Gastrocnemius medialis (tissue), 4 donors: ENCODE measurements around the gene BAHCC1. TPM values are rescaled to one million over a fixed set of nuclear protein-coding genes. Genes with fewer than 3 reads are reported as not detected.
A peak's percentile ranks its signal among the peaks of the same experiment; 100 is the strongest.

Source experiments
- ATAC-seq, 2 donors: fragments of 150-250 bp; one replicate each; pipeline ENCODE4 v1.9.1; 2016
- DNase-seq, 2 donors: peaks; one replicate each; pipeline ENCODE4 v3.0.0-alpha.2; 2019
- H3K27ac ChIP-seq, 4 donors: fragments of 200-600 bp; sonication (generic); 1 replicate in 1 of 4; 2 replicates in 3 of 4; pipeline ENCODE4 v1.5.1; 2016 to 2018; ENCODE audit warnings: mild to moderate bottlenecking in 2 of 4, moderate library complexity in 1 of 4
- H3K27me3 ChIP-seq, 3 donors: fragments of 200-600 bp; sonication (generic) in 2 of 3; 1 replicate in 1 of 3; 2 replicates in 2 of 3; pipeline versions ENCODE4 v1.5.1 to v1.6.0; 2016 to 2019; ENCODE audit warnings: mild to moderate bottlenecking in 1 of 3, moderate library complexity in 1 of 3
- H3K36me3 ChIP-seq, 2 donors: fragments of 200-600 bp; sonication (generic) in 1 of 2; one replicate each; pipeline ENCODE4 v1.5.1; 2017 to 2018
- H3K4me1 ChIP-seq, 2 donors: fragments of 200-600 bp; sonication (generic) in 1 of 2; one replicate each; pipeline ENCODE4 v1.5.1; 2016 to 2017; ENCODE audit warnings: mild to moderate bottlenecking in 2 of 2
- H3K4me3 ChIP-seq, 4 donors: fragments of 200-600 bp; sonication (generic) in 3 of 4; 1 replicate in 1 of 4; 2 replicates in 3 of 4; pipeline ENCODE4 v1.5.1; 2016 to 2019; ENCODE audit warnings: mild to moderate bottlenecking in 2 of 4
- H3K9me3 ChIP-seq, 3 donors: fragments of 200-600 bp; sonication (generic) in 2 of 3; 1 replicate in 1 of 3; 2 replicates in 2 of 3; pipeline ENCODE4 v1.5.1; 2016 to 2019
- POLR2A ChIP-seq, 2 donors: fragments of 450-650 bp; IDR thresholded peaks; one replicate each; pipeline ENCODE4 v1.6.1; 2017; ENCODE audit warnings: antibody characterized with exemption in 2 of 2, mild to moderate bottlenecking in 2 of 2, moderate library complexity in 2 of 2
- in situ Hi-C, 4 donors: fragments of 200-750 bp; cut with MboI; loops; one replicate each; pipeline versions ENCODE4 v1.15.0 to v1.8.0; 2017; ENCODE audit warnings: low sequenced_read_pairs in 4 of 4
- intact Hi-C: fragments of 100-400 bp; cut with DNase I; formaldehyde crosslinking; loops from one replicate; pipeline ENCODE4 v1.15.1; 2023; ENCODE audit warnings: low total_unique reads
- total RNA-seq, 4 donors: library from RNA; depleted of rRNA; stranded (reverse); fragments of >200 nt; gene quantifications; one replicate each; pipeline versions ENCODE4 v1.1.0 to v1.2.3, GENCODE V29; 2016
- TF ChIP-seq, protein P1 (sequence below), 5 experiments: fragments of 450-650 bp in 3 of 5; fragments of 200-600 bp in 2 of 5; sonication (generic) in 2 of 5; IDR thresholded peaks in 4 of 5; conservative IDR thresholded peaks in 1 of 5; 1 replicate in 4 of 5; 2 replicates in 1 of 5; pipeline ENCODE4 v1.5.1; 2016 to 2019; ENCODE audit warnings: antibody characterized with exemption in 5 of 5, mild to moderate bottlenecking in 3 of 5, moderate library complexity in 3 of 5

The BAHCC1 gene
- total RNA-seq, 4 donors from 2014 or later = 2.5 to 8.4 (median 5.8) TPM

DNA sequence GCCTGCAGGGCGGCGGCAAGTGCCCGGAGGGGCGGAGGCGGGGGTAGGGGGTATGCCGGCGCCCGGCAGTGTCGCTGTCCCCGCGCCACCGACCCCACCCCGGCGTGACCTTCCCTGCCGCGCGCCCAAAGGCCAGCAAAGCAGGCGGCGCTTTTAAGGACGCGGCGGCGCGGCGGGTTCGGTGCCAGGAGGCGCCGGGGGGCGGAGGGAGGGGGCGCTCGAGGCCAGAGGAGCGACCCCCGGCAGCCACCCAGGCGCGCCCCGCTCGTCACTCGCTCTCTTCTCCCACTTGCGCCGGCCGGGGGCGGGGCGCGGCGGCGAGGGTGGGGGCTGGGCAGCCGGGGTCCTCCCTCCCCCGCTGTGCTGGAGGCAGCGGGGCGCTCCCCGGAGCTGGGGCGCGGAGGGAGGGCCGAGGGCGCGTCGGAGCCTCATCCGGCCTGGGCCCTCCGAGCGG lies 8.6 kb upstream of the BAHCC1 start:
- intact Hi-C loops (loop anchor here (2.0 kb wide), 2 partner anchors 40 to 92 kb away; partner anchors contain the start of gene SLC38A10), in situ Hi-C loops (no loop called here)
- TF ChIP-seq, protein P1, sequence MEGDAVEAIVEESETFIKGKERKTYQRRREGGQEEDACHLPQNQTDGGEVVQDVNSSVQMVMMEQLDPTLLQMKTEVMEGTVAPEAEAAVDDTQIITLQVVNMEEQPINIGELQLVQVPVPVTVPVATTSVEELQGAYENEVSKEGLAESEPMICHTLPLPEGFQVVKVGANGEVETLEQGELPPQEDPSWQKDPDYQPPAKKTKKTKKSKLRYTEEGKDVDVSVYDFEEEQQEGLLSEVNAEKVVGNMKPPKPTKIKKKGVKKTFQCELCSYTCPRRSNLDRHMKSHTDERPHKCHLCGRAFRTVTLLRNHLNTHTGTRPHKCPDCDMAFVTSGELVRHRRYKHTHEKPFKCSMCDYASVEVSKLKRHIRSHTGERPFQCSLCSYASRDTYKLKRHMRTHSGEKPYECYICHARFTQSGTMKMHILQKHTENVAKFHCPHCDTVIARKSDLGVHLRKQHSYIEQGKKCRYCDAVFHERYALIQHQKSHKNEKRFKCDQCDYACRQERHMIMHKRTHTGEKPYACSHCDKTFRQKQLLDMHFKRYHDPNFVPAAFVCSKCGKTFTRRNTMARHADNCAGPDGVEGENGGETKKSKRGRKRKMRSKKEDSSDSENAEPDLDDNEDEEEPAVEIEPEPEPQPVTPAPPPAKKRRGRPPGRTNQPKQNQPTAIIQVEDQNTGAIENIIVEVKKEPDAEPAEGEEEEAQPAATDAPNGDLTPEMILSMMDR (IDR thresholded peaks at IDR 0.05 in 4 of 5, conservative IDR thresholded peaks at IDR 0.05 in 1 of 5) = no peak
- TF ChIP-seq POLR2A (IDR thresholded peaks at IDR 0.05) = peak in 1 of 2 donors; percentile 64
- H3K27ac ChIP-seq = peak overlapping the region; percentile 93 to 99 (median 98)
- peak in 1 of 2 donors; percentile 54 for DNase-seq
- no peaks in the 10 kb centered on the region for H3K27me3 ChIP-seq
- H3K4me1 ChIP-seq = peaks cover 28 to 38% of the 10 kb centered on the region in 2 donors
- peak; percentile 47 to 62 for ATAC-seq
- peak overlapping the region; percentile 80 to 96 (median 85) for H3K4me3 ChIP-seq
- no peaks in the 10 kb centered on the region for H3K36me3 ChIP-seq
- H3K9me3 ChIP-seq = no peaks in the 10 kb centered on the region

DNA sequence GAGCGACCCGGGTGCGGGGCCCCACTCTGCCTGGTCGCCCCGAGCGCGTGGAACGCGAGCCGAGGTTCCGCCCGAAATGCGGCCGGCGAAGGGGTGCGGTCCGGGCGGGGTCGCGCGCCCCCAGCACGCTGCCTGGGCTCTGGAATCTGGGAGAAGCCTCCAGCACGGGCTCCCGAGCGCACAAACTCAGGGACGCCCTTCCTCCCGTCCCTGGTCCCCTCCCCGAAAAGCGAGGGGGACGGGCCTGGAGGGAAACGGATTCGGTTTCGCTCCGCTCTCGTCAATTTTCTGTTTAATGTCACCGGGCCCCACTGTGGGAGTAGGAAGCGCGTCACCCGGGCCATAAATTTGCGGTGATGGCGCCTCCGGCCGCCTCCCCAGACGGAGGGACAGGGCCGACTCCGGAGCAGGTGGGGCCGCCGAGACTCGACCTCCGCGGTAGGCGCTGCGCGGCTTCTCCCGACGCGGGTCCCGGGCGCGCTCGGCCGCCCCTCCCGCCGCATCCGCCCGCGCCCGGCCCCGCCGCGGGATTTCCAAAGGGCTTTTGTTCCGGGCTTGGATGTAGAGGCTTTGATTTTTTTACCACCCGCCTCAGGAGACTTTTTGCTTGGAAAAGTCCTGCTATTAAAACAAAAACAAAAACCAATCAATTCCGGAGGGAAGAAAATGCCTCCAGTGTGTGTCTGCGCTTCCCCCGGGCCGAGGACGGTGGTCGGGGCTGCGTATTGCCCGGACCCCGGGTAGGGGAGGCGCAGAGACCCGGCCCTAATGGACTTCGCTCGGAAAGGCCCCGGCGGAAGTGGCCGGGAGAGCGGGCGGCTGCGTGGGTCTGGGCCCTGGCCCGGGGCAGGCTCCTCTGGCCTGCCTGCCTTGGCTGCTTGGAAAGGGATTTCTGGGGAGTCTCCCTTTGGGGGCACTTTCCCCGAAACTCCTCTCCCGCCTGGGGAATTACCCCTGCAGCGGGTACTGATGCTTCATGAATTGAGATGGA lies 7.9 kb upstream of the BAHCC1 start:
- in situ Hi-C loops (no loop called here), intact Hi-C loops (loop anchor here (2.0 kb wide), 3 partner anchors 41 to 93 kb away; partner anchors contain the start of gene SLC38A10)
- peak; percentile 43 to 53 for ATAC-seq
- DNase-seq = peak in 1 of 2 donors; percentile 59
- peak overlapping the region; percentile 93 to 99 (median 98) for H3K27ac ChIP-seq
- H3K4me3 ChIP-seq = peak overlapping the region; percentile 80 to 96 (median 85)
- no peaks in the 10 kb centered on the region for H3K36me3 ChIP-seq
- H3K9me3 ChIP-seq = no peaks in the 10 kb centered on the region
- peaks cover 35 to 45% of the 10 kb centered on the region in 2 donors for H3K4me1 ChIP-seq
- H3K27me3 ChIP-seq = no peaks in the 10 kb centered on the region
- peak; percentile 35 to 72 for TF ChIP-seq POLR2A (IDR thresholded peaks at IDR 0.05)
- TF ChIP-seq, protein P1 (IDR thresholded peaks at IDR 0.05 in 4 of 5, conservative IDR thresholded peaks at IDR 0.05 in 1 of 5) = peak in 1 of 5 experiments; percentile 17

DNA sequence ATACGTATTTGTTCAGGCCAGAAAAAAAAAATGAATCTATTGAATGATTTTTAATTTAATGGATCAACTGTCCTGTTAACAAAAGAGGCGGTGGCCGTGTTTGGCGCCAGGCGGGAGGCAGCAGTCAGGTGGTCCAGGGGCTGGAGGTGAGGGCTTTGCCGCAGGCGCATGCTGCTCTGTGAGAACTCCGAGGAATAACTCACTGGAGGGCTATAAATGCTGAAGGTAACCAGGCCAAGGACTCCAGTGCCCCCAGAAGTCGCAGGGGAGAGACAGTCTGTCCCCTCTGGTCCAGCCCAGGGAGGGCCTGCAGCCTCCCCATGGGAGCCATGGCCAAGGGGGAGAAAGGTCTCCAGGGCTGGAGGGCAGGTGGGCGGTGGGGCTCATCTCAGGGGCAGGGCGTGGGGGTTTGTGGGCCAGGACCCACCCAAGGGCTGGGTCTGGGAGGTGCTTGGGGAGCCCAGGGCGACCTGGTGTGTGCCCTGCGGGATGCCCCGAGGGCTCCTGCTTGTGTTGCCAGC lies 7.1 kb upstream of the BAHCC1 start:
- Histone ChIP-seq H3K4me1 (peaks cover 40 to 48% of the 10 kb centered on the region in 2 donors), H3K4me3 (peak overlapping the region; percentile 80 to 96 (median 85)), H3K36me3 (no peaks in the 10 kb centered on the region), H3K27ac (peak overlapping the region; percentile 93 to 99 (median 98)), H3K27me3 (no peaks in the 10 kb centered on the region), H3K9me3 (no peaks in the 10 kb centered on the region)
- ATAC-seq (no peak), DNase-seq (no peak)
- TF ChIP-seq, protein P1 (IDR thresholded peaks at IDR 0.05 in 4 of 5, conservative IDR thresholded peaks at IDR 0.05 in 1 of 5) = no peak
- TF ChIP-seq POLR2A (IDR thresholded peaks at IDR 0.05) = no peak
- in situ Hi-C loops = no loop called here
- intact Hi-C loops = loop anchor here (2.0 kb wide), 1 partner anchor 79 kb away; no protein-coding TSS in a partner anchor

DNA sequence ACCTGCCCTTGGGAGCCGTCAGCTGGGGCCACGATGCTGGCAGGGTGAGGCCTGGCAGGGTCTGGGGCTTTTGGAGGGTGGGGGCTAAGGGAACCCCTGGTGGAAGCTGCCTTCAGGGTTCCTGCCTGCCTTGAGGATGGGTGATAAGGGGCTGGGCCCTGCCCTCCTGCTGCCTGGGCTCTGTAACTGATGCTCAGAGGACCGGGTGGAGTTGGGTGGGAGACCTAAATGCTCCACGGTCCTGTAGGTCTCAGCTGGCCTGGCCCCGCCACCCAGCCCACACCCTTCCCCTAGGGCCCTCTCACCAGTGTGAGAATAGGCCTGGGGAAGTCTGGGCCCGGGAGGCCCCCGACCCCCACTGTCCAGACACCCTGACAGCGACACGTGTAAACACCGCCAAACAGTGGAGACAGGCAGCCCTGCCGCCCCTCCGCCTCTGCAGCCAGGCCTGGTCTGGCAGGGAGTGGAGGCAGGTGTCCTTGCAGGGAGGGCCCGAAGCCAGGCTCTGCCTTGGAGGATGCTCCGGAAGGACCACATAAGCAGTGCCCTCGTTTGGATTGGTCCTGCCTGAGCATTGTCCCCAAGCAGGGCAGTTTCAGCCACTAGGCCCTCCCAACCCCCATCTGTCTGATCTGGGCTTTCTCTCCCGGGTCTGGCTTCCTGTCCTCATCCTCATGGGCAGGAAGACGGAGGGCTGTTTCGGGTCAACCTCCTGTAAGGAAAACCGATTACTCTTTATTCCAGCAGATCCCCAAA lies 6.5 kb upstream of the BAHCC1 start:
- intact Hi-C loops (loop anchor here (2.0 kb wide), 1 partner anchor 80 kb away; no protein-coding TSS in a partner anchor), in situ Hi-C loops (no loop called here)
- ATAC-seq (peak in 1 of 2 donors; percentile 1), DNase-seq (peak in 1 of 2 donors; percentile 67)
- Histone ChIP-seq H3K9me3 (no peaks in the 10 kb centered on the region), H3K27ac (peak overlapping the region; percentile 93 to 99 (median 98)), H3K27me3 (no peaks in the 10 kb centered on the region), H3K36me3 (no peaks in the 10 kb centered on the region), H3K4me3 (peak overlapping the region in 3 of 4 donors; percentile 80 to 96 (median 87)), H3K4me1 (peaks cover 40 to 48% of the 10 kb centered on the region in 2 donors)
- TF ChIP-seq POLR2A (IDR thresholded peaks at IDR 0.05) = peak in 1 of 2 donors; percentile 31
- TF ChIP-seq, protein P1 (IDR thresholded peaks at IDR 0.05 in 4 of 5, conservative IDR thresholded peaks at IDR 0.05 in 1 of 5) = no peak
